Hindlimb muscle (tissue), 1 donor: Measurements from ENCODE around the gene GORASP2. TPM values are rescaled to one million over a fixed set of nuclear protein-coding genes. Genes with fewer than 3 reads are reported as not detected.

Experiments
- DNase-seq: peaks from one replicate; pipeline ENCODE4 v3.0.0-alpha.2; 2013
- polyA plus RNA-seq: library from polyadenylated mRNA; unstranded; fragments of 120-200 nt; gene quantifications from one replicate; pipeline ENCODE4 v1.2.1, GENCODE V29; 2013; ENCODE audit not compliant: insufficient read length

The GORASP2 gene
- polyA plus RNA-seq, 1 donor = 62.8 TPM

DNA sequence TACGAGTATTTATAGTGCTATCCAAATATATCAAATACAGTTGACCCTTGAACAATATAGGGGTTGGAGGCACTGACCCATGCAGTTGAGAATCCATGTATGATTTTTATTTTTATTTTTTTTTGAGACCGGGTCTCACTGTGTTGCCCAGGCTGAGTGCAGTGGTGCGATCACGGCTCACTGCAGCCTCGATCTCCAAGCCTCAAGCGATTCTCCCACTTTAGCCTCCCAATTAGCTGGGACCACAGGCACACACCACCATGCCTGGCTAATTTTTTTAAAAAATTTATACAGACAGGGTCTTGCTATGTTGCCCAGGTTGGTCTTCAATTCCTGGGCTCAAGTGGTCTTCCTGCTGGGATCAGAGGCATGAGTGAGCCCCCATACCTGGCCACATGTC lies 70.6 kb downstream of the GORASP2 start:
- no peak for DNase-seq

DNA sequence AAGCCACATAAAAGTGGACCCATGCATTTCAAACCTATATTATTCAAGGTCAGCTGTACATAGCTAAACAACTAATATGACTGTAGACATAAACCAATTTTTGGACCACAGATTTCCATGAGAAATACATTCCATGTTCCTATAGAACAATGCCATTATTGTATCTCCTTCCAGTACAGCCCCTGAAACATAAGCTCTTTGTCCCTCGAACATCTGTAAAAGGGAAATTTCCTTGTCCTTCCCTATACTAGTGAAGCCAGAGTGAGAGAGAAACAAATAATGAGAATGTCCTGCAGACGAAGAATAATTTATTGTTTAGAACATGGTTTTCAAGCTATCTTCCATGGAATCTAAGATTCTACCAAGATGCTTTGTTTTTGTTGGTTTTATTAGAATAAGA lies 75.3 kb downstream of the GORASP2 start:
- DNase-seq = no peak

DNA sequence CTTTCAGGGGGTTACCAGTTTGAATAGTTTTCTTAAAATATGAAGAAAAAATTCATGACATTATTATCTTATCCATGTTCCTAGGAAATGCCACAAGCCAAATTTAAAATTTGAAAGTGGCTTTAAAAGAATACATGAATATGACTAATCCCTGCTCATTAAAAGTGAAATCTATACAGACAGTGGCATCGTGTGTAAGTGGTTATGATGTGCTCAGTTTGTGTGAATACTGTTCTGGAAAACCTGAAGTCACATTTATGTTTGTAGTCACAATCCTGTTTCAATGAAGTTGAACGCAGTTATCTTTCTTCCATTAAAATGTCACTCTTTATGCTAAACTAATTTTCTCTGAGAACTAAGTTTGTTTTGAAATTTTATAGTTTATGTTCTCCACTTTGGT lies 75.8 kb downstream of the GORASP2 start:
- DNase-seq = no peak

DNA sequence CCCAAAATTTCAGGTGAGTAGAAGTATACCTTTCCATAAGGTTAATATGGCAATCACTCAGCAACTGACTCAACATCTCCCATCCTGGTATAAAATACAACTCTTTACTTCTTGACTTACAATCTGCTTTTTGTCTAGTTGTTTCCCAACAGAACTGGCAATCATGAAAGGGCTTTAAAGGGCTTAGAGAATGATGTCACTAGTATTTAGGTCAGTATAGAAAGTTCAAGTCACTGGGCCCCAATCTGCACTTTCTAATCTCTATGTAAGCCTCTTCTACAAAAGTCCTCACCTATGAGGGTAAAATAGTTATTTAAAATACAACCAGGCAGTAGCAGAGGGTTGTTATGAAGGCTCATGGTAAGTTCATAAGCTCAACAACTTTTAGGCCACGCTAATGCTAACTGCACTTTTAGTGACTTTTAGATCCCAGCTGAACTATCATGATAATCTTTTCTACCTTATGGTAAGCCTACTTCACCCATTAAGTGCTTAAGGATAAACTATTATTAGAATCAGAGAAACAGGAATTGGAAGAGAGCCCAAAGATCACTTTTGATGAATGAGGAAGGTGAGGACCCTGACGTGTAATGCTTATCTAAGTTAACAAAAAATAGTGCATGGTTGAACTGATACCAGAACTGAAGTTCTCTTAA lies 79.6 kb downstream of the GORASP2 start:
- no peak for DNase-seq

DNA sequence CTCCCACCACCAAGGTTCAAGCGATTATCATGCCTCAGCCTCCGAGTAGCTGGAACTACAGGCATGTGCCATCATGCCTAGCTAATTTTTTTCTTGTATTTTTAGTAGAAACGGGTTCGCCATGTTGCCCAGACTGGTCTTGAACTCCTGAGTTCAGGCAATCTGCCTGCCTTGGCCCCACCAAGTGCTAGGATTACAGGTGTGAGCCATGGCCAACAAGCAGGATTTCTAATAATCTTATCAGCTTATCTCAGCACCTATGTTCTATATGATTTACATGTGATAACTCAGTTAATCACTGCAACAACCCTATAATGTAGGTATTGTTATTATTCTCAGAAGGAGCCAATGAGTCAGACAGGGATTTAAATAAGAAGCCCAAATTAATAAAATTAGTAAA lies 80.3 kb downstream of the GORASP2 start:
- no peak for DNase-seq

DNA sequence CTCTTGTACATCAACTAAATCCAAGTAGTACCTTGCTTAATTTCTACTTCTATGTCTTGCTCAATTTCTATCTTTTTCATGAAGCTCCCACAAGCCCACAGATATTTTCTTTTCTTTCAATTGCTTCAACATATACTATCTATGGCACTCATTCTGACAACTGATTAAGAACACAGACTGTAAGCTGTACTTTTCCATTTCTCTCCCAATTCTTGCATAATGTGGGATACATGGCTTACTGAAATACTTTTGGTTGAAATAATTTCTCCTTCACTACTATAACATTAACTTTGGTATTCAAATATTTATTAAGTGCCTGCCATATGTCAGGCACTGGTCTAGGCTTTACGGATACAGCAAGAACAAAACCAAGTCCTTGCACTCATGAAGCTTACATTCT lies 84.8 kb downstream of the GORASP2 start:
- no peak for DNase-seq

DNA sequence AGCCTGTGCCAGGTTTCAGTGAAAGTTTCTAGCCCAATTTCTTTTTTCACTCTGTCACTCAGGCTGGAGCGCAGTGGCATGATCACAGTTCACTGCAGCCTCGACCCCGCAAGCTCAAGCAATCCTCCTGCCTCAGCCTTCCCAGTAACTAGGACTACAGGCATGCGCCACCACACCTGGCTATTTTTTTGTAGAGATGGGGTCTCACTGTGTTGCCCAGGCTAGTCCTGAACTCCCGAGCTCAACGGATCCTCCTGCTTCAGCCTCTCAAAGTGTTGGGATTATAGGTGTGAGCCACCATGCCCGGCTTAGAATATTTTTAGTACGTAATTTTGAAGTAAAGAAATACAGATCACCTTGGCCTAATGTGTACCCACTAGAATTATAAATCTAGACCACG lies 87.1 kb downstream of the GORASP2 start:
- no peak for DNase-seq

Other genes with a start within 250 kb of the GORASP2 start
- 5.5 TPM for gene SP5, start 213.9 kb upstream of the GORASP2 start, polyA plus RNA-seq
- gene ERICH2, start 158.9 kb upstream of the GORASP2 start, polyA plus RNA-seq = 0.56 TPM
- gene GAD1, start 112.4 kb upstream of the GORASP2 start, polyA plus RNA-seq = 0.57 TPM
- 19.1 TPM for gene TLK1, start 231.6 kb downstream of the GORASP2 start, polyA plus RNA-seq